Naive thymus-derived CD4-positive, alpha-beta T cell (primary cell): ENCODE data around the gene BRINP3. TPM values are rescaled to one million over a fixed set of nuclear protein-coding genes. Genes with fewer than 3 reads are reported as not detected.

ENCODE experiments used
- ATAC-seq: fragments of 150-1000 bp; cut with Tn5 transposase; 2 replicates; pipeline ENCODE4 v1.10.0; 2021; ENCODE audit warnings: mild to moderate bottlenecking, moderate library complexity
- CTCF ChIA-PET: fragments of 350-600 bp; sonication (Branson Sonifier 250); formaldehyde crosslinking; loops from one replicate; lab custom pipeline; 2021; ENCODE audit warnings: antibody characterized with exemption; lab: Charles Lee
- POLR2A ChIA-PET: fragments of 350-600 bp; sonication (Branson Sonifier 250); formaldehyde crosslinking; loops from one replicate; lab custom pipeline; 2021; ENCODE audit warnings: antibody characterized with exemption, inconsistent platforms; lab: Charles Lee
- DNase-seq, 9 donors: peaks; one replicate each; pipeline versions ENCODE4 v3.0.0 to v3.0.0-alpha.2; 2020 to 2022; ENCODE audit warnings: mixed read lengths in 1 of 9
- H3K27ac ChIP-seq: one replicate; pipeline ENCODE4 v1.7.0; 2013; ENCODE audit warnings: mild to moderate bottlenecking, low read depth, low read length, moderate library complexity
- H3K27me3 ChIP-seq, 2 donors: one replicate each; pipeline ENCODE4 v1.7.0; 2013; ENCODE audit warnings: low read length in 2 of 2, mild to moderate bottlenecking in 2 of 2, moderate library complexity in 2 of 2; ENCODE audit not compliant: control insufficient read depth in 2 of 2, insufficient read depth in 2 of 2
- H3K36me3 ChIP-seq, 3 experiments: 1 replicate in 2 of 3; 2 replicates in 1 of 3; pipeline ENCODE4 v1.7.0; 2013; ENCODE audit warnings: low read length in 3 of 3, mild to moderate bottlenecking in 3 of 3, moderate library complexity in 1 of 3; ENCODE audit not compliant: insufficient read depth in 3 of 3, control insufficient read depth in 2 of 3
- H3K4me1 ChIP-seq, 2 donors: one replicate each; pipeline ENCODE4 v1.7.0; 2013; ENCODE audit warnings: low read length in 2 of 2, mild to moderate bottlenecking in 2 of 2, moderate library complexity in 1 of 2; ENCODE audit not compliant: control insufficient read depth in 2 of 2, insufficient read depth in 2 of 2
- H3K4me3 ChIP-seq: 2 replicates; pipeline ENCODE4 v1.7.0; 2013; ENCODE audit warnings: mild to moderate bottlenecking, low read length
- H3K9me3 ChIP-seq, 3 experiments: 1 replicate in 2 of 3; 2 replicates in 1 of 3; pipeline ENCODE4 v1.7.0; 2013; ENCODE audit warnings: low read length in 3 of 3; ENCODE audit not compliant: control insufficient read depth in 2 of 3
- H3K27ac Mint-ChIP-seq, 9 donors: one replicate each; pipeline ENCODE4 v1.8.0; 2020 to 2022; ENCODE audit warnings: mixed read lengths in 9 of 9, mild to moderate bottlenecking in 8 of 9, moderate library complexity in 5 of 9, inconsistent platforms in 2 of 9
- H3K27me3 Mint-ChIP-seq, 5 donors: one replicate each; pipeline ENCODE4 v1.8.0; 2021 to 2022; ENCODE audit warnings: mixed read lengths in 5 of 5, mild to moderate bottlenecking in 1 of 5
- H3K36me3 Mint-ChIP-seq, 5 donors: one replicate each; pipeline ENCODE4 v1.8.0; 2020 to 2022; ENCODE audit warnings: mixed read lengths in 5 of 5, mild to moderate bottlenecking in 3 of 5, inconsistent platforms in 1 of 5
- H3K4me1 Mint-ChIP-seq, 7 donors: one replicate each; pipeline ENCODE4 v1.8.0; 2020 to 2022; ENCODE audit warnings: mixed read lengths in 7 of 7, mild to moderate bottlenecking in 3 of 7, inconsistent platforms in 1 of 7
- H3K4me3 Mint-ChIP-seq, 10 donors: one replicate each; pipeline ENCODE4 v1.8.0; 2020 to 2022; ENCODE audit warnings: mild to moderate bottlenecking in 10 of 10, mixed read lengths in 10 of 10, moderate library complexity in 6 of 10, inconsistent platforms in 2 of 10
- H3K9me3 Mint-ChIP-seq, 11 donors: one replicate each; pipeline ENCODE4 v1.8.0; 2020 to 2022; ENCODE audit warnings: mixed read lengths in 11 of 11, mild to moderate bottlenecking in 4 of 11, inconsistent platforms in 1 of 11, moderate library complexity in 1 of 11
- intact Hi-C, 2 donors: fragments of 100-400 bp; cut with micrococcal nuclease; formaldehyde crosslinking; loops; one replicate each; pipeline ENCODE4 v1.15.1; 2023
- polyA plus RNA-seq, 2 donors: library from polyadenylated mRNA; unstranded; fragments of 300-500 nt; fragmentation: Illumina TruSeq; gene quantifications; one replicate each; pipeline ENCODE4 v1.2.3, GENCODE V29; 2021
- total RNA-seq, 6 experiments: library from RNA in 5 of 6; stranded (reverse) in 5 of 6; gene quantifications; 1 replicate in 5 of 6; 2 replicates in 1 of 6; pipeline ENCODE4 v1.2.3 and lab custom pipeline; 2021 to 2026

BRINP3 gene
- total and polyA plus RNA-seq, 7 experiments from 2014 or later, result not detected

DNA sequence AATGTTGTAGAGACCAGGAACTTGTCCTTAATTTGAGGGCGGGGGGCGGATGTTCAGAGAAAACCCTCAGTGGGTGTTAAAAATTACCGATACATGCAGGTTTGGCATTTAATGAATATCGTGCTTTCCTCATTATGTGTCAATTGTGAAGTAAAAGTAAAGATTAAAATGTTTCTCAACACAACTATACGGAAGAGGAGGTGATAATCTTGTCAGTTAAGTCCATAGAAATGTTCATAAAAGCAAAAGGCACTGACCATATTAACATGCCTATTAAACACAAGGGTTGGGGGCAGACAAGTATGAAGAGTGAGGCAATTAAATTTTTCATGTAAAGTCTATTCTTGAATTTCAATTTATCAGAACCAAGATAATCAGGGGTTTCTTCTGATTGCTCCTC is 1.3 kb downstream of the BRINP3 start:
- ChIA-PET POLR2A (no interaction called here), CTCF (no interaction called here)
- peaks cover 0 to 4% (median 0%) of the 10 kb centered on the region in 5 donors for H3K36me3 Mint-ChIP-seq
- H3K36me3 ChIP-seq, result no peaks in the 10 kb centered on the region
- DNase-seq (no peak), ATAC-seq (no peak)
- intact Hi-C loops, result loop anchor here in 1 of 2 donors (2.0 kb wide), 1 partner anchor 20 kb away; no protein-coding TSS in a partner anchor
- H3K27ac Mint-ChIP-seq, result no peak overlapping the region
- H3K27me3 Mint-ChIP-seq, result peaks cover 25 to 44% (median 43%) of the 10 kb centered on the region in 5 donors
- peaks cover 0 to 19% (median 7%) of the 10 kb centered on the region in 7 donors for H3K4me1 Mint-ChIP-seq
- no peaks in the 10 kb centered on the region for H3K4me1 ChIP-seq
- no peak overlapping the region for H3K4me3 ChIP-seq
- H3K27ac ChIP-seq, result no peak overlapping the region
- H3K4me3 Mint-ChIP-seq, result no peak overlapping the region
- H3K9me3 ChIP-seq, result no peaks in the 10 kb centered on the region
- peaks cover 0 to 24% (median 5%) of the 10 kb centered on the region in 11 donors for H3K9me3 Mint-ChIP-seq
- H3K27me3 ChIP-seq, result no peaks in the 10 kb centered on the region

DNA sequence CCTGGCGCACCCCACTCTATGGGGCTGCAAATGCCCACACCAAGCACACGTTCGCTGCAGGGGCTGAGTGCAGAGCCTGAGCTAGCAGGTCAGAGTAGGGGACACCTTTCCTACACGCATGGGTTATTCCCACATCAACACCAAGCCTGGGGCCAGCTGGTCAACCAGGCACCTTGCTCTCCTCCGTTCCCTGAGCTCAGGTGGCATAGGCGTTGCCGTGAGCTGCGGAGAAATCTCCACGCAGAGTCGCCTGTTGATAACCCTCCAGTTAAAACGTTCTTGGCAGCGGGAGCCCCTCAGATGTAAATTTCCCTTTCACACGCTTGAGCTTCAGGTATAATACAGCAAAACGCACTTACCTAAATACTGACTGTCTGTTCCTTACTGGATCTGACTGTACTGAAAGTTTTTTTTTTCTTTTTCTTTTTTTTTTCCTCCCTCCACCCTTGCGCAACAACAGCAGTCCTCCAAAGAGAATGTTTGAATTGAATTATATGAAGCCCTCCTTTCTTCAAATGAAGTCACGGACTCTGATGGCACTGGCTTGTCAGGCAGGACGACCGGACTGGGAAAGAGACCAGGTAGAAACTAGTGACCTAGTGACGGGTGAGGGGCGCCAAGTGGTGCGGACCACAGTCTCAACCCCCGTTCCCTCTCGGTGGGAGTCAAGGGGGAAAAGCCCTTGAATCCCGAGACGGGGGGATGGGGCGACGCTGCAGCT is 2.1 kb downstream of the BRINP3 start:
- H3K27ac Mint-ChIP-seq, result no peak overlapping the region
- peaks cover 0 to 19% (median 7%) of the 10 kb centered on the region in 7 donors for H3K4me1 Mint-ChIP-seq
- POLR2A ChIA-PET, result no interaction called here
- CTCF ChIA-PET, result no interaction called here
- no peaks in the 10 kb centered on the region for H3K4me1 ChIP-seq
- peaks cover 25 to 44% (median 43%) of the 10 kb centered on the region in 5 donors for H3K27me3 Mint-ChIP-seq
- H3K36me3 Mint-ChIP-seq, result peaks cover 0 to 4% (median 0%) of the 10 kb centered on the region in 5 donors
- ATAC-seq (no peak), DNase-seq (no peak)
- H3K9me3 Mint-ChIP-seq, result peaks cover 0 to 24% (median 5%) of the 10 kb centered on the region in 11 donors
- intact Hi-C loops, result loop anchor here in 1 of 2 donors (2.0 kb wide), 1 partner anchor 19 kb away; no protein-coding TSS in a partner anchor
- H3K27me3 ChIP-seq, result no peaks in the 10 kb centered on the region
- H3K36me3 ChIP-seq, result no peaks in the 10 kb centered on the region
- no peak overlapping the region for H3K27ac ChIP-seq
- H3K4me3 Mint-ChIP-seq, result no peak overlapping the region
- no peak overlapping the region for H3K4me3 ChIP-seq
- no peaks in the 10 kb centered on the region for H3K9me3 ChIP-seq

- no peak overlapping the region for H3K27ac Mint-ChIP-seq
- POLR2A ChIA-PET, result no interaction called here
- no peaks in the 10 kb centered on the region for H3K36me3 ChIP-seq
- DNase-seq (no peak), ATAC-seq (no peak)
- H3K4me3 Mint-ChIP-seq, result no peak overlapping the region
- peaks cover 25 to 44% (median 43%) of the 10 kb centered on the region in 5 donors for H3K27me3 Mint-ChIP-seq
- H3K4me1 Mint-ChIP-seq, result peaks cover 0 to 19% (median 7%) of the 10 kb centered on the region in 7 donors
- no peak overlapping the region for H3K27ac ChIP-seq
- no peaks in the 10 kb centered on the region for H3K4me1 ChIP-seq
- H3K27me3 ChIP-seq, result no peaks in the 10 kb centered on the region
- intact Hi-C loops, result no loop called here
- CTCF ChIA-PET, result no interaction called here
- peaks cover 0 to 24% (median 5%) of the 10 kb centered on the region in 11 donors for H3K9me3 Mint-ChIP-seq
- H3K4me3 ChIP-seq, result no peak overlapping the region
- H3K36me3 Mint-ChIP-seq, result peaks cover 0 to 4% (median 0%) of the 10 kb centered on the region in 5 donors
- H3K9me3 ChIP-seq, result no peaks in the 10 kb centered on the region
Observed at GRCh38 chr1:190474650-190475211, 2.9 kb downstream of the BRINP3 start.

- no peak overlapping the region for H3K27ac ChIP-seq
- DNase-seq (no peak), ATAC-seq (no peak)
- intact Hi-C loops, result no loop called here
- Mint-ChIP-seq H3K27me3 (peaks cover 22 to 42% (median 39%) of the 10 kb centered on the region in 5 donors), H3K4me1 (peaks cover 0 to 15% (median 7%) of the 10 kb centered on the region in 7 donors), H3K9me3 (peaks cover 0 to 24% (median 5%) of the 10 kb centered on the region in 11 donors), H3K4me3 (no peak overlapping the region), H3K36me3 (peaks cover 0 to 4% (median 0%) of the 10 kb centered on the region in 5 donors), H3K27ac (no peak overlapping the region)
- H3K27me3 ChIP-seq, result no peaks in the 10 kb centered on the region
- POLR2A ChIA-PET, result no interaction called here
- no peaks in the 10 kb centered on the region for H3K4me1 ChIP-seq
- H3K9me3 ChIP-seq, result no peaks in the 10 kb centered on the region
- H3K36me3 ChIP-seq, result no peaks in the 10 kb centered on the region
- CTCF ChIA-PET, result no interaction called here
- H3K4me3 ChIP-seq, result no peak overlapping the region
Observed at GRCh38 chr1:190474010-190474409, 3.7 kb downstream of the BRINP3 start.

DNA sequence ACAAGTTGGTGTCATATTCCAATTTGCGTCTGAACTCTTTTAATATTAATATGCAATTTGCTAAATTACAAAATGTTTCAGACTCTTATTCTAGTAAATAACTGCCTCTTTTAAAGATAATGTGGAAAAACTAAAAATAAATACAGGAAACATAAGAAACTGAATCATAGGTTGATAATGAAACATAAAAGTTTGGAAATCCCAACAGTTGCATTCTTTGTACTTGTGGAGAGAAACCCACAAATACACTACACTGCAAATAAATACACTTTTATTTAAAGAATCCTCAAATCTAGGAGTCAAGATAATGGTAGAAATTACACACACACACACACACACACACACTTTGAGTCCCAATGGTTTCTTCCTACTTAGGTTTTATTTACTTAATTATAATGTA is 5.2 kb downstream of the BRINP3 start:
- ATAC-seq (no peak), DNase-seq (no peak)
- intact Hi-C loops, result no loop called here
- H3K27ac ChIP-seq, result no peak overlapping the region
- no peaks in the 10 kb centered on the region for H3K9me3 ChIP-seq
- H3K27me3 ChIP-seq, result no peaks in the 10 kb centered on the region
- H3K36me3 ChIP-seq, result no peaks in the 10 kb centered on the region
- no peak overlapping the region for H3K27ac Mint-ChIP-seq
- no peaks in the 10 kb centered on the region for H3K4me1 ChIP-seq
- peaks cover 0 to 4% (median 0%) of the 10 kb centered on the region in 7 donors for H3K4me1 Mint-ChIP-seq
- peaks cover 15 to 31% (median 26%) of the 10 kb centered on the region in 5 donors for H3K27me3 Mint-ChIP-seq
- no peak overlapping the region for H3K4me3 Mint-ChIP-seq
- POLR2A ChIA-PET, result no interaction called here
- CTCF ChIA-PET, result no interaction called here
- H3K36me3 Mint-ChIP-seq, result peaks cover 0 to 4% (median 0%) of the 10 kb centered on the region in 5 donors
- no peak overlapping the region for H3K4me3 ChIP-seq
- peaks cover 0 to 24% (median 5%) of the 10 kb centered on the region in 11 donors for H3K9me3 Mint-ChIP-seq

- ChIA-PET POLR2A (no interaction called here), CTCF (no interaction called here)
- H3K4me3 ChIP-seq, result no peak overlapping the region
- no peaks in the 10 kb centered on the region for H3K4me1 ChIP-seq
- H3K27ac ChIP-seq, result no peak overlapping the region
- Mint-ChIP-seq H3K4me1 (peaks cover 0 to 3% (median 0%) of the 10 kb centered on the region in 7 donors), H3K27me3 (peaks cover 10 to 26% (median 22%) of the 10 kb centered on the region in 5 donors), H3K36me3 (peaks cover 0 to 4% (median 0%) of the 10 kb centered on the region in 5 donors), H3K4me3 (no peak overlapping the region), H3K9me3 (peaks cover 0 to 21% (median 4%) of the 10 kb centered on the region in 11 donors), H3K27ac (no peak overlapping the region)
- H3K27me3 ChIP-seq, result no peaks in the 10 kb centered on the region
- H3K9me3 ChIP-seq, result no peaks in the 10 kb centered on the region
- intact Hi-C loops, result no loop called here
- ATAC-seq, result no peak
- H3K36me3 ChIP-seq, result no peaks in the 10 kb centered on the region
- no peak for DNase-seq
Observed at GRCh38 chr1:190472042-190472441, 5.6 kb downstream of the BRINP3 start.
